GM12874 (cell line): ENCODE data around the gene CHCHD3.

Experiments
- CTCF ChIP-seq: IDR thresholded peaks from 2 replicates; pipeline ENCODE4 v1.5.1; 2011; ENCODE audit warnings: low read depth, mild to moderate bottlenecking, control low read depth, low read length, moderate library complexity; ENCODE audit not compliant: insufficient read depth

The CHCHD3 gene

GRCh38 chr7:132800522-132800921 lies 281.4 kb downstream of the CHCHD3 start:
- no peak for TF ChIP-seq CTCF

- TF ChIP-seq CTCF: no peak
Measured at GRCh38 chr7:132799081-132799413, 282.8 kb downstream of the CHCHD3 start.

- TF ChIP-seq CTCF: no peak
Measured at GRCh38 chr7:132797152-132797551, 284.7 kb downstream of the CHCHD3 start.

GRCh38 chr7:132793474-132793873 lies 288.4 kb downstream of the CHCHD3 start:
- TF ChIP-seq CTCF: no peak

GRCh38 chr7:132791036-132791435 lies 290.9 kb downstream of the CHCHD3 start:
- no peak for TF ChIP-seq CTCF

- TF ChIP-seq CTCF: no peak
Measured at GRCh38 chr7:132790104-132790503, 291.8 kb downstream of the CHCHD3 start.

- no peak for TF ChIP-seq CTCF
Measured at GRCh38 chr7:132789281-132789680, 292.6 kb downstream of the CHCHD3 start.

- no peak for TF ChIP-seq CTCF
Measured at GRCh38 chr7:132785870-132786269, 296.0 kb downstream of the CHCHD3 start.
